Stimulated activated CD8-positive, alpha-beta memory T cell treated with anti-CD3 and anti-CD28 coated beads, Interleukin-12 subunit alpha, Interleukin-12 subunit beta, amount 100 ng/mL, for 24 hours (primary cell): Measurements from ENCODE around the gene SHC4.
"Not testable (repeated sequence)": the region's sequence is repeated elsewhere in the genome, so short reads cannot be mapped to it uniquely, and the experiment has no call there.

Experiments used
- DNase-seq: peaks from one replicate; pipeline ENCODE4 v3.0.0-alpha.2; 2020; ENCODE audit errors: extremely low read depth

Gene SHC4

DNA sequence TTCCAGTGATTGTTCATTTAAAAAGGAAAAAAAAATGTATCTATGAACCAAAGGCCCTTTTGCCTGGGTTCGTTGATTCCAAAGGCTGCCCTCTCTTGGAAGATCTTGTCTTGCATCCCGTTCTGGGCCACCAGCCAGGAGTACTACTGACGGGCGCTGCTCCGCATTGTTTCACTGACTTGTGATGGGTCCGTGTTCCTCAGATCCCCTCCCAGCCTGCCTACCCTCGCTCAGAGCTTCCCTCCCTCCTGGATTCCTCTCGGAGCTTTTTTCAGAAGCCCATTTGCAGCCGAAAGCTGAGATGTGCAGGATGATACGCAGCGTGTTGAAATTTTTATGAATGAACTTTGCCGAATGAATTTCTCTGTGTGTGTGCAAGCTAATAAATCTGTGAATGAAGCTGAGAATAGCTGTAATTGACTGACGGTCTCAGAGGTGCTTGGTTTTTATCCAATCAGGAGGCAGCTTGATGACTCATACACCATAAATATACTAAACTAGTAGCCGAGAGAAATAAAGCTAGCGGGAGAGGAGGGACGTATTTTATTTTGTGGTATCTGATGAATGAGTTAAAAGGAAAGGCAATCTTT, at the start of gene SHC4:
TSS of gene SHC4 (minus strand) at position 396 of the 590 bp plus-strand sequence. CDS start 904 bp downstream, outside the sequence.
- no peak for DNase-seq

- DNase-seq = no peak
Observed at GRCh38 chr15:48999314-48999713, 35.6 kb upstream of the SHC4 start.

DNA sequence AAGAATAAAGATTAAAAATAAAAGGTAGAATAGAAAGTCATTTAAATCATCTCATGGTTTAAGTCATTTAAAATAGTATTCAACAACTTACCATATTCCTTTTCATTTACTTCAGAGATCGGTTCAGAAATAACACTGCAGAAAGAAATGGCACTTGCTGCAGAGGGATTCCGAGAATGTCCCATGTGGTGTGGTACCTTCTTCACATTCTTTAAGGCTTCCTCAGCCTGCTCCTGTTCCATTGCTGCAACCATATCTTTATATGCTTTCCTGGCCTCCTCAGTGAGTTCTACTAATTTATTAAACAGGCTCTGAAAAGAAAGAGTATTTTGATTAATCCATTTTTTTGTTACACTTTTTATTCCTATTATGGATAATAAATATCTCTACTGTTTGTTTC, 32.6 kb upstream of the SHC4 start:
- no peak for DNase-seq

DNA sequence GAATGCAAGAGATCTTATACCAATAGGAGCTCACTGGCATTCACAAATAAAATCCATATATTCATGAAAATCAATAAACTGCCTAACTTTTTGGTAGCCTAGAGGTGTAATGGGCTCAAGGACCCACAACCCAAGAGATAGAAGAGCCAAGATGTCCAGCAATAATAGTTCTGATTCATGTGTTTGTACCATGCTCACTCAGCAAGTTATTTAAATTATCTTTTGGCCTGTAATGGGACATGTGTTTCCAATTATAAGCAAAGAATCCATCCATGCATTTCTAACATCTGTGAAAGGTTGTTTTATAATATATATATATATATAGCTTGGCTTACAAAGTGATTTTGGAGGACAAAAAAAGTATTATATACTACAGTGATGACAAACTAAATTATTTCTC, 29.7 kb upstream of the SHC4 start:
- DNase-seq = no peak

DNA sequence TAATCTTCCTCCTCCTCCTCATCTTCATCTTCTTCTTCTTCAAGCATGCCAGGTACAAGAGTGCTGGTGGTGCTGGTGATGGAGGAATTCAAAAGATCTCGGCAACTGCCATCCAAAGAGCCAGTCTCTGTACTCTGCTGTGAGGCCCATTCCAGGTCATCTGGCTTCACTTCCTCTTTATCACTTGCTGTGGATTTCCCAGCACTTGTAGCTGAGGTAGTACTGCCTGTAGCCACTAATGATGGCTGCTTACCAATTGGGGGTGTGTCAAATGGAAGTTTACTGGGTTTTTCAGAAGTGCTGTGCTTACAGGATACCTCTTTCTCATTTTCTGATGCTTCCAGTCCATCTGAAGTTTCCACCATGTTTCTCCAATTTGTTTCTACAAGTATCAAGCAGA, 28.8 kb upstream of the SHC4 start:
- DNase-seq = no peak

GRCh38 chr15:48992096-48992495, 28.4 kb upstream of the SHC4 start:
- DNase-seq = no peak

DNA sequence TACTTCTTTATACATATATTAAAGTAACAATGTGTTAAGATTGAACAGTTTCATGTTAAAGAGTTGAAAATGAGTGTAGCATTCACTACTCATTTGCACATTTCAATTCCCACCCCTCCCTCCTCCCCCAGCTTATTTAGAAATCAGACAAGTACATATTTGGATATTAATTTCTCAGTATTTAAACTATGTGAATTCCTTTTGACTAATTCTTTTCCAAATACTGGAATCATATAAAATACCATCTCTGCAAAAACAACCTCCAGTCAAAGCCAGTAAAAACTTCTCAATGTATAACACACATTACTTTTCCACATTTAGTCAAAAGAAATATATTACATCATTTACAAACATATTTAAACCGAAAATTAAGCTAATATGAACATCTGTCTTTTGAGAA, 25.5 kb upstream of the SHC4 start:
- no peak for DNase-seq

DNA sequence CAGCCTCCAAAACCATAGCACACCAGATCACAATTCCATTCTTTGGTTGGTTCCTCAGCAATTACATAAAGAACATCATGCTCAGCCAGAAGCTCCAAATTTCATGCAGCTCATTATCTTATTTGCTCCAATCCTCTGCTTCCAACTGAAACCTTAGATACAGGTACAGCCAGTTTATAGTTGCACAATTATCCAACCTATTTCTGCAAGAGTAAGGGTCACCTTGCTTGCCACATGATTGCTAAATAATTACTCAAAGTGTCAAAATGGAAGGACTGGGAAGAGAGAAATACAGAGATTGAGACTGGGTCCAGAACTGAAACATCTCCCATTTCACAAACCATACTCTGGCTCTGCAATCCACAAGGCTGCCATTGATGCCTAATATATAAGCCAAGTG, 23.4 kb upstream of the SHC4 start:
- no peak for DNase-seq

- no peak for DNase-seq
Observed at GRCh38 chr15:48986240-48986639, 22.5 kb upstream of the SHC4 start.

DNA sequence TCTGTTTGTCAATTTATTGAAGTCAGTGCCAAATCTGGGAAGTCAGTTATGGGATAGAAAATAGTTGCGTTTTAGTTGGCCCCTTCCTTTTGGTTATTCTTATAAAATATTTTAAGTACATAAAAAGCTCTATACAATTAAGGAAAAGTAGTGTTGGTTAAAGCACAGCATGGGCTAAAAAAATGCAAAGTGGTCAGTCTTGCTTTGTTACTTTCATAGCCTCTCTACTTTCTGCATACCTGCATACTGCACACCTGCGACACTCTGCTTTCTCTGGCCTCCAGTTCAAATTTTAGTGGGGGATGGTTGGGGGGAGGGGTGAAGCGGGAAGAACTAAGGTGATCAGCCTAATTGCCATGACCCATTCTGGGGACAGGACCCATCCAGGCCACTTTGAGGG, 21.8 kb upstream of the SHC4 start:
- no peak for DNase-seq

- DNase-seq = no peak
Observed at GRCh38 chr15:48984811-48985352, 21.2 kb upstream of the SHC4 start.

DNA sequence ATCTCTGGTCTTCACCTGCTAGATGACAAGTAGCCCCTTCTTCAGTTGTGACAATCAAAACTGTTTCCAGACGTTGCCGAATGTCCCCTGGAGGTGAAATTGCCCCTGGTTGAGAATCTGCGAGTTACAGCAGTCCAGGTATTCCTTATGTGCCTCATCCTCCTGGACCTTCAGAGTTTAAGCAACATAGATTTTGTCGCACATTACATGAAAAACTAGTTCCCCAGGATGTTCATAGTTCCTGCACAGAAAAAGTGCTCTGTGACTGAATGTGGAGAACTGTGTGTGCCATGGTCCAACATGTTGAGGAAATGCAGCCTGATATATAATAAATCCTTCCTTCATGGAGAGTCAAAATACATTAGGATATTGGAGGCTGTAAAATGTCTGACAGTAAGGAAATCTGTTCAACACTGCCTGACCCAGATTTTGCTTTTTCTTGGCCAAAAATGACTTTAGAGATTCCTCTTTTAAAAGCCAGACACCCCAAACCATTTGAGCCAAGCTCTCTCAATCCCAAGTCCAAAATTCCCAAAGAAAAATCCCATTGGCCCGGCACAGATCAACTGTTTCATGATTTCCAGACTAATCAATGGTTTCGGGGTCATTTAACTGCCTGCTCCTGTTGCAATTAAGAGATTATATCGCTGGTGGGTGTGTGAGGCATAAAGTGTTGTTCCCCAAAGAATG, 20.4 kb upstream of the SHC4 start:
- DNase-seq = no peak

GRCh38 chr15:48983300-48983699, 19.6 kb upstream of the SHC4 start:
- DNase-seq = no peak

GRCh38 chr15:48981941-48982340, 18.2 kb upstream of the SHC4 start:
- no peak for DNase-seq

DNA sequence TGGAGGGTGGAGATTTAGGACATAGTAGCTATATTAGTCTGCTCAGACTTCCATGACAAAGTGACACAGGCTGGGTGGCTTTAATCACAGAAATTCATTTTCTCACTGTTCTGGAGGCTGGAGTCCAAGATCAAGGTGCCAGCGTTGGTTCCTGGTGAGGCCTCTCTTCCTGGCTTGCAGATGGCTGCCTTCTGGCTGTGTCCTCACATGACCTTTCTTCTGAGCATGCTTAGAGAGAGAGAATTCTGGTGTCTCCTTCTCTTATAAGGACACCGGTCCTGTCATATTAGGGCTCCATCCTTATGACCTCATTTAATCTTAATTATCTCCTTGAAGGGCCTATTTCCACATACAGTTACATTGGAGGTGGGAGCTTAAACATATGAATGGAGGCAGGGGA, 14.9 kb upstream of the SHC4 start:
- DNase-seq = no peak

DNA sequence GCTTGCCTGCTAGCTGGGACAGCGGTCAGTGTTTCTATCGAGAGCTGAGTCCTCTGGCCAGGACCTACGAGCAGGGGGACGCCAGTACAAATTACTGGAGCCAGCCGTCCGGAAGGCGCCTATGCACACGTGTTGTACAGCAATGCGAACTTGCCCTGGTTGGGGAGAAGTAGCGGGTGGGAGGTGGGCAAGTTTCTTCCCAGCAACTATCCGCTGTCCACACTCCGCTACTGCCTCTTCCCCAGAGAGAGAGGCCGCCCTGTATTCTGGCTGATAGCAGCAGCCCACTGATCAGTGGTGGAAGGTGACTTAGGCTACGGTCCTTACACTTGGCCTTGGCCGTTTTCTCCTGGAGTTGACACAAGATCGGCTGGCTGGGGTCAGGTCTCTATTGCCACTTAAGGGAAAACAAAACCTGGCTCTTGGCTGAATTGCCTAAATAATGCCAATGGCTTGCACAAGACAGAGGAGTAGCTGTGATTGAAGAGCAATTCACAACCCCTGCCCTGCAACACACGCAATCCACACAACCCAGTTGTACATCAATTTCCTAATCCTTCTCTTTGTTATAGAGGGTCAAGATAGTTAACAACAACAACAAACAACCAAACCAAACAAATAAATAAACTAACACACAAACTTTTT, 12.8 kb upstream of the SHC4 start:
- DNase-seq = no peak

- peak; percentile 57 for DNase-seq
Observed at GRCh38 chr15:48975472-48976419, 12.0 kb upstream of the SHC4 start.

DNA sequence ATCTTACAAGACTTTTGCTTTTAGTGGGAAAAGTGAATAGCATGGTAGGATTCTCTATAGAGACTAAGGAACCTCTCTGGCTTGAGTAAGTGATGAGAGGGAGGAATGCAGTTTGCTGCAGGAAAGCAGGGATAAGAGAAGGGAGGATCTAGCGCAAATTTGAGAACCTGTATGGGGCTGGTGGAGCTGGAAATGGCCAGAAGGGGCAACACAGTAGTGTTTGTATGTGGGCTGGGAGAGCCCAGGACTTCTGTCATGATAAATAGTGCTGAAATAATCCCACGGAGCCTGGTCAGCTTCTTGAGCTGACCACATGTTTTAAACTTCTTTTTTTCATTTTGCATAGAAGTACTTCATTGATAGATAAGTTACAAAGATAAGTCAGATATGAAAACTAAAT, 11.2 kb upstream of the SHC4 start:
- no peak for DNase-seq

DNA sequence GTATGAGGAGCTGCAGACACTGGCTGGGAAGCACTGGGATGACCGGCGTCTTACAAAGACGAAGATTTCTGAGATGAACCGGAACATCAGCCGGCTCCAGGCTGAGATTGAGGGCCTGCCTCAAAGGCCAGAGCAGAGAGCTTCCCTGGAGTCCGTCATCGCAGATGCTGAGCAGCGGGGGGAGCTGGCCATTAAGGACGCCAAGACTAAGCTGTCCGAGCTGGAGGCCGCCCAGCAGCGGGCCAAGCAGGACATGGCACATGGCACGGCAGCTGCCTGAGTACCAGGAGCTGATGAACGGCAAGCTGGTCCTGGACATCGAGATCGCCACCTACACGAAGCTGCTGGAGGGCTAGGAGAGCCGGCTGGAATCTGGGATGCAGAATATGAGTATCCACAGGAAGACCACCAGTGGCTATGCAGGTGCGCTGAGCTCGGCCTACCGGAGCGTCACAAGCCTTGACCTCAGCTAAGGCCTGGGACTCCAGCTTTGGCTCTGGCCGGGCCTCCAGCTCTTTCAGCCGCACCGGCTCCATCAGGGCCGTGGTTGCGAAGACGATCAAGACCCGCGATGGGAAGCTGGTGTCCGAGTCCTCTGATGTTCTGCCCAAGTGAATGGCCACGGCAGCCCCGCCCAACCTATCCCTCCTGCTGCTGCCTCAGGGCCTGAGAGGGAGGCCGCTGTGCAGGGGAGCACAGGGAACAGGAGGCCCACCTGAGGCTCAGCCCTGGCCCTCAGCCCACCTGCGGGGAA, 9.2 kb upstream of the SHC4 start:
- DNase-seq = no peak

- DNase-seq = not testable (repeated sequence)
Observed at GRCh38 chr15:48970926-48971325, 7.2 kb upstream of the SHC4 start.

GRCh38 chr15:48968066-48968465, 4.3 kb upstream of the SHC4 start:
- no peak for DNase-seq
